WTC11 (cell line): Measurements from ENCODE around the gene NKAIN2.

Experiments
- CTCF ChIP-seq: fragments of 200-600 bp; IDR thresholded peaks from 2 replicates; pipeline ENCODE4 v1.8.0; 2022; ENCODE audit warnings: antibody characterized with exemption
- E2F4 ChIP-seq: sonication (generic); formaldehyde crosslinking; IDR thresholded peaks from 2 replicates; pipeline ENCODE4 v1.8.1; 2022; ENCODE audit warnings: low read depth, mild to moderate bottlenecking, moderate library complexity, missing genetic modification reagents, borderline replicate concordance
- FOXJ3 ChIP-seq: sonication (generic); formaldehyde crosslinking; IDR thresholded peaks from 2 replicates; pipeline ENCODE4 v1.9.0; 2021; ENCODE audit warnings: missing genetic modification reagents, mild to moderate bottlenecking, borderline replicate concordance
- JUN ChIP-seq: sonication (generic); formaldehyde crosslinking; IDR thresholded peaks from 2 replicates; pipeline ENCODE4 v1.8.0; 2023; ENCODE audit warnings: mild to moderate bottlenecking, missing genetic modification reagents
- MAX ChIP-seq: sonication (generic); formaldehyde crosslinking; IDR thresholded peaks from 2 replicates; pipeline ENCODE4 v1.8.0; 2022; ENCODE audit warnings: mild to moderate bottlenecking, missing genetic modification reagents
- NFYB ChIP-seq: sonication (generic); formaldehyde crosslinking; conservative IDR thresholded peaks from 2 replicates; pipeline ENCODE4 v1.8.0; 2022; ENCODE audit warnings: low read depth, missing genetic modification reagents
- ZNF121 ChIP-seq: sonication (generic); formaldehyde crosslinking; IDR thresholded peaks from 2 replicates; pipeline ENCODE4 v1.8.0; 2023; ENCODE audit warnings: missing genetic modification reagents

- TF ChIP-seq CTCF: no peak
- TF ChIP-seq E2F4: no peak
- TF ChIP-seq JUN: no peak
- no peak for TF ChIP-seq MAX (CRISPR knock-in tag)
- no peak for TF ChIP-seq NFYB (CRISPR knock-in tag)
- no peak for TF ChIP-seq ZNF121 (CRISPR knock-in tag)
- TF ChIP-seq FOXJ3 (CRISPR knock-in tag): no peak
Measured at GRCh38 chr6:124057461-124057860, 253.8 kb downstream of the NKAIN2 start.
